OCI-LY1 (cell line): ENCODE measurements around the gene MET.

Experiments
- EZH2 ChIP-seq: fragments of 200-600 bp; sonication (generic), shearing (Covaris generic); IDR thresholded peaks from 2 replicates; pipeline ENCODE4 v1.8.0; 2017; ENCODE audit warnings: borderline replicate concordance, mixed run types, mild to moderate bottlenecking, antibody characterized with exemption, low read length, moderate library complexity, mixed read lengths
- TF ChIP-seq, protein P1 (sequence below): fragments of 200-600 bp; sonication (generic), shearing (Covaris generic); IDR thresholded peaks from 2 replicates; pipeline ENCODE4 v1.5.1; 2017; ENCODE audit warnings: mild to moderate bottlenecking, antibody characterized with exemption, low read length, moderate library complexity, mixed read lengths

DNA sequence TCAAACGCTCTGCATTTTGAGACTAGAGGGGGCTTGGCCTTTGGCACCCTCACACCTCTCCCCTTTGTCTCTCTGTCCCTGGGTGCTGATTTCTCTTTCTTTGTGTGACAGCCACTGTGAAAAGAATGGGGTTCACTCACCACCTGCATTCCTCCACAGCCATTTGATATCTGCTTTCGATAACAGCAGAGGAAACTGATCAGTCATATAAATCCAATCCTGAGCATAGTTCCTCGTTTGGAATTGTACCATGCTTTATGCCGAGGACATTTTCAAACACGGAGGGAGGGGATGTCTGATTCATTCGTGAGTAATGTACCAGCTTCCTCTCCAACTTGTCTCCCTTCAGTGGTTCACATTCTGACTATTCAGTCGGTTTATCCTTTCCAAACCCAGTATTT lies 15.8 kb downstream of the MET start:
- TF ChIP-seq, protein P1, sequence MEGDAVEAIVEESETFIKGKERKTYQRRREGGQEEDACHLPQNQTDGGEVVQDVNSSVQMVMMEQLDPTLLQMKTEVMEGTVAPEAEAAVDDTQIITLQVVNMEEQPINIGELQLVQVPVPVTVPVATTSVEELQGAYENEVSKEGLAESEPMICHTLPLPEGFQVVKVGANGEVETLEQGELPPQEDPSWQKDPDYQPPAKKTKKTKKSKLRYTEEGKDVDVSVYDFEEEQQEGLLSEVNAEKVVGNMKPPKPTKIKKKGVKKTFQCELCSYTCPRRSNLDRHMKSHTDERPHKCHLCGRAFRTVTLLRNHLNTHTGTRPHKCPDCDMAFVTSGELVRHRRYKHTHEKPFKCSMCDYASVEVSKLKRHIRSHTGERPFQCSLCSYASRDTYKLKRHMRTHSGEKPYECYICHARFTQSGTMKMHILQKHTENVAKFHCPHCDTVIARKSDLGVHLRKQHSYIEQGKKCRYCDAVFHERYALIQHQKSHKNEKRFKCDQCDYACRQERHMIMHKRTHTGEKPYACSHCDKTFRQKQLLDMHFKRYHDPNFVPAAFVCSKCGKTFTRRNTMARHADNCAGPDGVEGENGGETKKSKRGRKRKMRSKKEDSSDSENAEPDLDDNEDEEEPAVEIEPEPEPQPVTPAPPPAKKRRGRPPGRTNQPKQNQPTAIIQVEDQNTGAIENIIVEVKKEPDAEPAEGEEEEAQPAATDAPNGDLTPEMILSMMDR: no peak
- TF ChIP-seq EZH2: no peak
